ENCODE measurements around the gene ROMO1.

Gene ROMO1

DNA sequence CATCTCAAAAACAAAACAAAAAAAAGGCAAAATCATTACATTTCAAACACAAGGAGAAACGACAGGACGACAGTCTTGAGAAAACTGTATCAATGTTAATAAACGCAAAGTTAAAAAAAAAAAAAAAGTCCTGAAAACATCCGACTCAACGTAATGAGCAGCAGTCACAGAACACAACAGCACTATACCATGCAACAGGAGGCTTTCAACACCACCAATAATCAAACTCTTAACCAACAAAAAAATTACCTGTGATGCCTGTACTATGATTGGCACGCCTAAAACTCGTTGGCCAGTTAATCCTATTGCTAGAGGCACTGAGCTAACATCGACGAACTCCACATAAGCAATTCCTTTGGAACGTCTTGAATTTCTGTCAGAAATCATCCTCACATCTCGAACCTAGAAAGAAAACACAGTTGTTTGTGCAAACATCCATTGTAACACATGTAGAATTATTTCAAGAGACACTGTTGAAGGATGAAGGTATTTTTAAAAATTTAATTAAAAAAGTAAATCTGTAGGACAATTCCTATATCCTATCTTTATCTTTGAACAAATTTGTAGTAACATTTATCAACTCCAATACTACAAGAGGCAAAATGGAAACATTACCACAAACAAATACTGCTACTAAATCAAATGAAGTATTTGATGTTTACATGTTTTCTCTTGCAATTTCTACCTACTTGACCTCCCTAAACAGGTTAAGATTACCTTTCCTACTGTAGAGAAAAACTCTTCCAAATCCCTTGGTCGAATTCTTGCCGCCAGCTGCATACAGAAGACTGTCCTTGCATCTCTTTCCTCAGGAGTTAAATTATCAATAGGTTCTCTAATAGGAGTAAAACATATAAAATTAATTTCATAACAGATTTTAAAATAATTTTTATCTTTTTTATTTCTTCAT is 25.4 kb downstream of the ROMO1 start:
- no peak for TF ChIP-seq CTCF (IDR thresholded peaks at IDR 0.05; ENCODE audit: low read depth, low read length)
- DNase-seq (ENCODE audit: extremely low read depth, low read depth), result no peak

DNA sequence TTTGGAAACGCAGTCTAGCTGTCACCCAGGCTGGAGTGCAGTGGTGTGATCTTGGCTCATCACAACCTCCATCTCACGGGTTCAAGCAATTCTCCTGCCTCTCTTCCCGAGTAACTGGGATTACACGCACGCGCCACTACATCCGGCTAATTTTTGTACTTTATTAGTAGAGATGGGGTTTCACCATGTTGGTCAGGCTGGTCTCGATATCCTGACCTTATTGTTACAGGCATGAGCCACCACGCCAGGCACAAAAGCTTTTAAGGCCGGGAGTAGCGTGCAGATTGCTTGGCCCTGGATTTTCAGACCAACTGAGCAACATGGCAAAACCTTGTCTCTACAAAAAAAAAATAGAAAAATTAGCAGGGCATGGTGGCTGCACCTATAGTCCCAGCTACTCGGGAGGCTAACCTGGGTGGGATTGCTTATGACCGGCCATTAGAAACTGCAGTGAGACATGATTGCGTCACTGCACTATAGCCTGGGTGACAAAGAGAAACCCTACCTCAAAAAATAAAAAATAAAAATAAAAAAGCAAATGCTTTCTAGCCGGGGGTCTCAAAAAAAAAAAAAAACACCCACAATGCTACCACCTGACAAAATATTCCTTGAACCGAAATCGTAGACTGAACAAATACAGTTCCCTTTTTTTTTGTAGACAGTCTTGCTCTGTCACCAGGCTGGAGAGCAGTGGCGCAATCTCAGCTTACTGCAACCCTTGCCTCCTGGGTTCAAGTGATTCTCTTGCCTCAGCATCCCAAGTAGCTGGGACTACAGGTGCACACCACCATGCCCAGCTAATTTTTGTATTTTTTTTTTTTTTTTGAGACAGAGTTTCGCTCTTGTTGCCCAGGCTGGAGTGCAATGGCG is 27.9 kb downstream of the ROMO1 start:
- no peak for DNase-seq (ENCODE audit: extremely low read depth, low read depth)
- no peak for TF ChIP-seq CTCF (IDR thresholded peaks at IDR 0.05; ENCODE audit: low read depth, low read length)

- DNase-seq (ENCODE audit: extremely low read depth, low read depth), result no peak
- TF ChIP-seq CTCF (IDR thresholded peaks at IDR 0.05; ENCODE audit: low read depth, low read length), result no peak
These were observed 30.1 kb downstream of the ROMO1 start for GRCh38 chr20:35729283-35729807.

DNA sequence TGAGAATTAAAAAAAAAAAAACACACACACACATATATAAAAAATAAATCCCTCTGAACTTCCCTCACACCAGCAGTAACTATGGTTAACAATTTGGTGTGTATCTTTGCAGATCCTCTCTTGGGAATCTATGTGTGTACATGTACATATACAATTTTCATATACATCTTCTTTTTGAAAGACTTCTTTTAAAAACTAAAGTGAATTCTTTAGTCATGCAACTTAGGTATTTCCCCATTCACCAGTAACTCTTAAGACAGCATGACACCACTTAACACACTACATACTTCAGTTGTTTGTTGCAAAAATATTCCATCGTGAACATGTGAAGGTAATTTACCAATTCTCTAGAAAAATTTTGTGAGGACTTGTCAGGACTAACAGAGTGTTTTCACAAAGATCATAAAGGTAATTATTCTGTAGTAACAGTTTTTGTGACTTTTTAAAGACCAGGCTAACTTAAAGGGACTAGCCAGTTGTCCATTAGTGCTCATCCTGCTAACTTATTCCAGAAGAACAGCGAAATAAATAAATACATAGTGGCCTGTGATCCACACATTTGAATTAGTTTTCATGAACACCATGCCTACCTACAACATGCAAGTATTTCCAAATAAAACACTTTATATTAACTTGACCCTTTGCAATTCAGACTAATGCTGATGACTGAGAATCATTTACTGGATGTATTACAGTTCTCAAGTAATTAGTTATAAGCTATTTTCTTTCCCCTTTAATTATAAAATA is 30.8 kb downstream of the ROMO1 start:
- DNase-seq (ENCODE audit: extremely low read depth, low read depth), result no peak
- no peak for TF ChIP-seq CTCF (IDR thresholded peaks at IDR 0.05; ENCODE audit: low read depth, low read length)

DNA sequence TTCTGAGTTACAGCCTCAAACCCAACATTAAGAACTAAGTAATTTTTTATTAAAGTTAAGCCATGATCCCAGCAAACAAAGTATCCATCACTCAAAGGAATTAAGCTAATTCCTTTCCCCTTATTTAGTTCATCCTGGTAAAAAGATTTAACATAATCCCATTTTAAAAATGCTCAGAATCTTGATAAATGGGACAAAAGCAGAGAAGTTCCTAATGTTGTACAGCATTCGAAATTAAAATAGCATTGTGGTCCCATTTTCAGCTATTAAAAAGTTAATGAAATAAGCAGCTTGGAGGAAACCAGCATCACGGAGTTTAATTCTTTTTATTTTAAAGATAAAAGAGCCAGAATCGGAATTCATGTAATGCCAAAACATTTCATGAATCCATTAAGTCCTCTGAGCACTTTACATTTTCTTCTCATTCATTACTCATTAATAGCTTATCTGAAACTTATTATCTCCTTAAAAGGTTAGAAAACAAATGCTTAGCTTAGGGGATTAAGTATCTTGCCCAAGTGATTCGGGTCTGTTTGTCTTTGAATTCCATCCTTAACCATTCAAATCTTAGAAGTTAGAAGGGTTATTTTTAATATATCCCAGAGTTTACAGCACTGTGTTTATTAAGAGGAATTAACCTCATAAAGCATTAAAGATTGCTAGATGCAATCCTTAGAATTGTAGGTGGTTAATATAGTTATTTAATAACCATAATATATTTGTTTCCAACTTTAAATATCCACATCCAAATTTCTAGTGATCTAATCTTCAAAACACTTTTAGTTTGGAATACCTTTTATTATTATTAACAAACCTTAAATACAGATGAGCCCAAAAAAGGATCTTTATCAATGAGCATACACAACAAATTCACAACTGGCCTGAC is 31.6 kb downstream of the ROMO1 start:
- no peak for DNase-seq (ENCODE audit: extremely low read depth, low read depth)
- no peak for TF ChIP-seq CTCF (IDR thresholded peaks at IDR 0.05; ENCODE audit: low read depth, low read length)

DNA sequence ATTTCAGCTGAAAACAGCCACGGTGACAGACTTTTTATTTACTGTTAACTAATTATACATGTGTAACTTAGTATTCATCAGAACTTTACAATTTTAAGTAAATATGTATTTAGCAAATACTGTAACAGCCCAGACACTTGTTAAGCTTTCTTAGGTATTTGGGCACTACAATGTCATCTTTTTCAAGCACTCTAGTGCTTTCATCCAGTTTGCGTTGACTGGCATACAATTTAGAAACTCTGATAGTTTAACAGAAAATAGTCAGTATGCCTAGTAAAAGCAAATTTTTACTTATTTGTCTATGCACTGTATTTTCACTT is 32.2 kb downstream of the ROMO1 start:
- no peak for TF ChIP-seq CTCF (IDR thresholded peaks at IDR 0.05; ENCODE audit: low read depth, low read length)
- DNase-seq (ENCODE audit: extremely low read depth, low read depth), result no peak

All from AG09319 (cell line).